ENCODE data around the gene CCL3. TPM values are rescaled to one million over a fixed set of nuclear protein-coding genes. Genes with fewer than 3 reads are reported as not detected.
A peak's percentile ranks its signal among the peaks of the same experiment; 100 is the strongest.
"Not testable (repeated sequence)": the region's sequence is repeated elsewhere in the genome, so short reads cannot be mapped to it uniquely, and the experiment has no call there.

The CCL3 gene
- total RNA-seq, 1 donor from 2014 or later = 403 TPM

- Mint-ChIP-seq H3K4me1 (no peaks in the 10 kb centered on the region), H3K9me3 (peaks cover 19% of the 10 kb centered on the region), H3K27me3 (peaks cover 13% of the 10 kb centered on the region), H3K27ac (no peak overlapping the region), H3K4me3 (no peak overlapping the region), H3K36me3 (ENCODE audit: low read depth) (no peaks in the 10 kb centered on the region)
- DNase-seq = no peak
- intact Hi-C loops (cut with micrococcal nuclease) = no loop called here
Observed at GRCh38 chr17:36124879-36125824, 35.2 kb upstream of the CCL3 start.

- DNase-seq = no peak
- no peak overlapping the region for H3K4me3 Mint-ChIP-seq
- no peak overlapping the region for H3K27ac Mint-ChIP-seq
- peaks cover 3% of the 10 kb centered on the region for H3K27me3 Mint-ChIP-seq
- peaks cover under 1% of the 10 kb centered on the region for H3K4me1 Mint-ChIP-seq
- peaks cover 19% of the 10 kb centered on the region for H3K9me3 Mint-ChIP-seq
- intact Hi-C loops (cut with micrococcal nuclease) = no loop called here
- no peaks in the 10 kb centered on the region for H3K36me3 Mint-ChIP-seq (ENCODE audit: low read depth)
Observed at GRCh38 chr17:36123431-36123830, 33.5 kb upstream of the CCL3 start.

- H3K27me3 Mint-ChIP-seq; H3K4me3 Mint-ChIP-seq; H3K36me3 Mint-ChIP-seq (ENCODE audit: low read depth); intact Hi-C loops (cut with micrococcal nuclease); DNase-seq; H3K27ac Mint-ChIP-seq: not testable (repeated sequence)
- H3K9me3 Mint-ChIP-seq = peaks cover 17% of the 10 kb centered on the region
- H3K4me1 Mint-ChIP-seq = peaks cover 13% of the 10 kb centered on the region
Observed at GRCh38 chr17:36121099-36121498, 31.2 kb upstream of the CCL3 start.

GRCh38 chr17:36120221-36120620, 30.3 kb upstream of the CCL3 start:
- intact Hi-C loops (cut with micrococcal nuclease) = no loop called here
- Mint-ChIP-seq H3K27me3 (peaks cover 3% of the 10 kb centered on the region), H3K4me1 (peaks cover 13% of the 10 kb centered on the region), H3K36me3 (ENCODE audit: low read depth) (no peaks in the 10 kb centered on the region), H3K27ac (no peak overlapping the region), H3K4me3 (no peak overlapping the region), H3K9me3 (peaks cover 11% of the 10 kb centered on the region)
- DNase-seq = no peak

- H3K27ac Mint-ChIP-seq = peak overlapping the region; percentile 81
- peaks cover 13% of the 10 kb centered on the region for H3K4me1 Mint-ChIP-seq
- peaks cover 3% of the 10 kb centered on the region for H3K27me3 Mint-ChIP-seq
- peaks cover 11% of the 10 kb centered on the region for H3K9me3 Mint-ChIP-seq
- H3K36me3 Mint-ChIP-seq (ENCODE audit: low read depth) = no peaks in the 10 kb centered on the region
- no peak for DNase-seq
- intact Hi-C loops (cut with micrococcal nuclease) = loop anchor here (5.0 kb wide), 1 partner anchor 46 kb away; no protein-coding TSS in a partner anchor
- no peak overlapping the region for H3K4me3 Mint-ChIP-seq
Observed at GRCh38 chr17:36118477-36119353, 28.8 kb upstream of the CCL3 start.

GRCh38 chr17:36117505-36118382, 27.8 kb upstream of the CCL3 start:
- intact Hi-C loops (cut with micrococcal nuclease) = loop anchor here (1.0 to 5.0 kb wide), 2 partner anchors 27 to 45 kb away; partner anchors contain the start of gene CCL3
- H3K27ac Mint-ChIP-seq = peak overlapping the region; percentile 81
- peaks cover 13% of the 10 kb centered on the region for H3K9me3 Mint-ChIP-seq
- DNase-seq = no peak
- H3K4me1 Mint-ChIP-seq = peaks cover 13% of the 10 kb centered on the region
- no peaks in the 10 kb centered on the region for H3K36me3 Mint-ChIP-seq (ENCODE audit: low read depth)
- H3K27me3 Mint-ChIP-seq = no peaks in the 10 kb centered on the region
- H3K4me3 Mint-ChIP-seq = no peak overlapping the region

- intact Hi-C loops (cut with micrococcal nuclease) = loop anchor here (5.0 kb wide), 1 partner anchor 43 kb away; no protein-coding TSS in a partner anchor
- H3K4me3 Mint-ChIP-seq; H3K27me3 Mint-ChIP-seq; H3K27ac Mint-ChIP-seq; DNase-seq; H3K36me3 Mint-ChIP-seq (ENCODE audit: low read depth): not testable (repeated sequence)
- Mint-ChIP-seq H3K9me3 (peaks cover 15% of the 10 kb centered on the region), H3K4me1 (peaks cover 13% of the 10 kb centered on the region)
Observed at GRCh38 chr17:36115649-36115977, 25.7 kb upstream of the CCL3 start.

- H3K4me1 Mint-ChIP-seq = peaks cover 13% of the 10 kb centered on the region
- peaks cover 14% of the 10 kb centered on the region for H3K9me3 Mint-ChIP-seq
- not testable (repeated sequence) for H3K4me3 Mint-ChIP-seq; H3K27me3 Mint-ChIP-seq; H3K27ac Mint-ChIP-seq; H3K36me3 Mint-ChIP-seq (ENCODE audit: low read depth); DNase-seq
- intact Hi-C loops (cut with micrococcal nuclease) = loop anchor here (5.0 kb wide), 1 partner anchor 43 kb away; no protein-coding TSS in a partner anchor
Observed at GRCh38 chr17:36114971-36115648, 25.2 kb upstream of the CCL3 start.

- H3K4me3 Mint-ChIP-seq; H3K36me3 Mint-ChIP-seq (ENCODE audit: low read depth); DNase-seq; H3K27ac Mint-ChIP-seq; intact Hi-C loops (cut with micrococcal nuclease); H3K27me3 Mint-ChIP-seq: not testable (repeated sequence)
- peaks cover 14% of the 10 kb centered on the region for H3K9me3 Mint-ChIP-seq
- H3K4me1 Mint-ChIP-seq = peaks cover 10% of the 10 kb centered on the region
Observed at GRCh38 chr17:36113131-36113530, 23.2 kb upstream of the CCL3 start.

- Mint-ChIP-seq H3K27me3 (no peaks in the 10 kb centered on the region), H3K4me1 (peaks cover 7% of the 10 kb centered on the region), H3K4me3 (no peak overlapping the region), H3K9me3 (peaks cover 14% of the 10 kb centered on the region), H3K27ac (no peak overlapping the region), H3K36me3 (ENCODE audit: low read depth) (no peaks in the 10 kb centered on the region)
- no peak for DNase-seq
- intact Hi-C loops (cut with micrococcal nuclease) = no loop called here
Observed at GRCh38 chr17:36112572-36112971, 22.6 kb upstream of the CCL3 start.

- intact Hi-C loops (cut with micrococcal nuclease) = no loop called here
- no peaks in the 10 kb centered on the region for H3K4me1 Mint-ChIP-seq
- no peaks in the 10 kb centered on the region for H3K27me3 Mint-ChIP-seq
Observed at GRCh38 chr17:36111068-36111490, 21.1 kb upstream of the CCL3 start.

GRCh38 chr17:36108265-36108664, 18.3 kb upstream of the CCL3 start:
- H3K9me3 Mint-ChIP-seq = peaks cover 13% of the 10 kb centered on the region
- H3K4me3 Mint-ChIP-seq; H3K4me1 Mint-ChIP-seq; H3K27ac Mint-ChIP-seq; intact Hi-C loops (cut with micrococcal nuclease); H3K27me3 Mint-ChIP-seq; DNase-seq; H3K36me3 Mint-ChIP-seq (ENCODE audit: low read depth): not testable (repeated sequence)

More at GRCh38 chr17:36111068-36111490, 21.1 kb upstream of the CCL3 start:
- no peak for DNase-seq
- Mint-ChIP-seq H3K9me3 (peaks cover 14% of the 10 kb centered on the region), H3K27ac (no peak overlapping the region), H3K4me3 (no peak overlapping the region), H3K36me3 (ENCODE audit: low read depth) (no peaks in the 10 kb centered on the region)

GRCh38 chr17:36107660-36108059, 17.7 kb upstream of the CCL3 start:
- no peak for DNase-seq
- H3K27ac Mint-ChIP-seq = no peak overlapping the region
- intact Hi-C loops (cut with micrococcal nuclease) = no loop called here
- H3K4me3 Mint-ChIP-seq = no peak overlapping the region
- H3K36me3 Mint-ChIP-seq (ENCODE audit: low read depth) = no peaks in the 10 kb centered on the region
- H3K27me3 Mint-ChIP-seq = peaks cover 5% of the 10 kb centered on the region
- H3K9me3 Mint-ChIP-seq = peaks cover 7% of the 10 kb centered on the region
- peaks cover 10% of the 10 kb centered on the region for H3K4me1 Mint-ChIP-seq
